Lung (tissue), 12 donors: ENCODE data around the gene OR5K1. TPM values are rescaled to one million over a fixed set of nuclear protein-coding genes. Genes with fewer than 3 reads are reported as not detected.

Experiments used
- ATAC-seq: fragments of 200-7000 bp; cut with Tn5 transposase; one replicate; pipeline ENCODE4 v1.9.1; 2020; ENCODE audit warnings: moderate number of reproducible peaks; ENCODE audit not compliant: insufficient read depth, low FRiP score
- DNase-seq, 3 donors: peaks; one replicate each; pipeline ENCODE4 v3.0.0-alpha.2; 2013 to 2017
- H3K27ac ChIP-seq, 2 donors: one replicate each; pipeline ENCODE4 v1.5.1; 2013; ENCODE audit warnings: mild to moderate bottlenecking in 2 of 2, moderate library complexity in 2 of 2, control low read depth in 1 of 2, inconsistent platforms in 1 of 2, low read depth in 1 of 2, low read length in 1 of 2
- H3K27me3 ChIP-seq, 3 donors: one replicate each; pipeline ENCODE4 v1.5.1; 2013; ENCODE audit warnings: low read length in 2 of 3; ENCODE audit not compliant: control insufficient read depth in 3 of 3, insufficient read depth in 3 of 3
- H3K36me3 ChIP-seq, 4 donors: one replicate each; pipeline ENCODE4 v1.5.1; 2013; ENCODE audit warnings: low read length in 4 of 4, mild to moderate bottlenecking in 1 of 4, moderate library complexity in 1 of 4; ENCODE audit not compliant: control insufficient read depth in 4 of 4, insufficient read depth in 4 of 4
- H3K4me1 ChIP-seq, 5 donors: one replicate each; pipeline ENCODE4 v1.5.1; 2013; ENCODE audit warnings: low read length in 5 of 5, mild to moderate bottlenecking in 2 of 5, moderate library complexity in 1 of 5; ENCODE audit not compliant: control insufficient read depth in 5 of 5, insufficient read depth in 5 of 5
- H3K4me3 ChIP-seq: one replicate; pipeline ENCODE4 v1.5.1; 2013; ENCODE audit warnings: mild to moderate bottlenecking, control low read depth, moderate library complexity
- H3K9ac ChIP-seq, 2 donors: one replicate each; pipeline ENCODE4 v1.5.1; 2013; ENCODE audit warnings: low read length in 2 of 2, control low read depth in 1 of 2; ENCODE audit not compliant: insufficient read depth in 1 of 2
- H3K9me3 ChIP-seq, 4 donors: one replicate each; pipeline ENCODE4 v1.5.1; 2013; ENCODE audit warnings: low read length in 3 of 4, mild to moderate bottlenecking in 1 of 4, moderate library complexity in 1 of 4; ENCODE audit not compliant: control insufficient read depth in 4 of 4, insufficient read depth in 3 of 4
- CTCF ChIP-seq: IDR thresholded peaks from 2 replicates; pipeline ENCODE4 v1.5.1; 2012; ENCODE audit warnings: mild to moderate bottlenecking; ENCODE audit errors: control extremely low read depth, extremely low read depth
- WGBS, 2 donors: extraction: QIAGEN DNeasy Blood & Tissue Kit; methylation state at CpG; one replicate each; pipeline ENCODE4 v1.1.7; 2013; 5-methylcytosine and 5-hydroxymethylcytosine counted together
- polyA plus RNA-seq, 2 donors: library from polyadenylated mRNA; stranded (reverse); fragments of 200-250 nt; gene quantifications; one replicate each; pipeline ENCODE4 v1.2.1, GENCODE V29; 2013
- total RNA-seq, 2 donors: library from RNA; depleted of rRNA in 1 of 2; stranded (reverse); fragments of >200 nt in 1 of 2; gene quantifications; one replicate each; pipeline ENCODE4 v1.2.1, GENCODE V29; 2014 to 2021
- donor health status: control.
- donor health status: control.
- donor health status: Bipolar disorder and iron deficiency.
- donor health status: healthy.
- donor health status: DM: yes; HTN: yes; CAD: no.

OR5K1 gene
- total and polyA plus RNA-seq, 4 donors: not detected

GRCh38 chr3:98497381-98497780, 34.4 kb downstream of the OR5K1 start, which contains the start of gene OR5K2:
OR5K2 (plus strand) TSS chr3:98497681; CDS start chr3:98497681, 0 bp downstream.
- ATAC-seq: no peak
- TF ChIP-seq CTCF: no peak
- 83 to 92% methylated on average over 2 of the region's 2 CpGs for WGBS, 2 donors
- H3K27ac ChIP-seq: no peak within 1 kb of the TSS
- H3K4me1 ChIP-seq: no peaks in the 10 kb centered on the region
- H3K4me3 ChIP-seq: no peak within 1 kb of the TSS
- peaks cover 0 to 2% (median 0%) of the 10 kb centered on the region in 3 donors for H3K27me3 ChIP-seq
- no peaks in the 10 kb centered on the region for H3K36me3 ChIP-seq
- peaks cover 0 to 2% (median 0%) of the 10 kb centered on the region in 4 donors for H3K9me3 ChIP-seq
- no peak within 1 kb of the TSS for H3K9ac ChIP-seq
- DNase-seq: no peak

- Histone ChIP-seq H3K4me3 (no peak overlapping the region), H3K36me3 (no peaks in the 10 kb centered on the region), H3K4me1 (no peaks in the 10 kb centered on the region), H3K27ac (no peak overlapping the region), H3K27me3 (no peaks in the 10 kb centered on the region), H3K9ac (no peak overlapping the region), H3K9me3 (peaks cover 0 to 2% (median 0%) of the 10 kb centered on the region in 4 donors)
- no peak for DNase-seq
- no peak for ATAC-seq
- TF ChIP-seq CTCF: no peak
- WGBS, 2 donors: 87 to 90% methylated on average over 4 of the region's 4 CpGs
These were observed 37.0 kb downstream of the OR5K1 start for GRCh38 chr3:98500019-98500418.

- no peak overlapping the region for H3K9ac ChIP-seq
- no peak for DNase-seq
- ATAC-seq: no peak
- no peak overlapping the region for H3K4me3 ChIP-seq
- WGBS, 2 donors: 85% methylated on average over 4 of the region's 4 CpGs
- no peaks in the 10 kb centered on the region for H3K27me3 ChIP-seq
- no peaks in the 10 kb centered on the region for H3K4me1 ChIP-seq
- H3K27ac ChIP-seq: no peak overlapping the region
- no peak for TF ChIP-seq CTCF
- H3K9me3 ChIP-seq: peaks cover 0 to 2% (median 0%) of the 10 kb centered on the region in 4 donors
- no peaks in the 10 kb centered on the region for H3K36me3 ChIP-seq
These were observed 38.3 kb downstream of the OR5K1 start for GRCh38 chr3:98501270-98501669.
